GM12891 (cell line): ENCODE results near the gene TMC7.

Experiments
- DNase-seq: peaks from one replicate; pipeline ENCODE4 v3.0.0; 2011; ENCODE audit warnings: low spot score; ENCODE audit not compliant: insufficient read length
- FAIRE-seq: peaks from 2 replicates; lab custom pipeline; 2011; peaks lifted over from hg19 to GRCh38; lab: Jason Lieb, UNC
- PAX5 ChIP-seq: IDR thresholded peaks from 2 replicates; pipeline ENCODE4 v1.6.1; 2011; ENCODE audit warnings: low read length, moderate library complexity, mild to moderate bottlenecking; ENCODE audit not compliant: insufficient read depth, severe bottlenecking
- POLR2A ChIP-seq: IDR thresholded peaks from 2 replicates; pipeline ENCODE4 v1.6.1; 2011; ENCODE audit warnings: low read depth, low read length, control low read depth
- POLR2AphosphoS5 ChIP-seq: IDR thresholded peaks from 2 replicates; pipeline ENCODE4 v1.6.1; 2011; ENCODE audit warnings: low read depth, low read length, control low read depth
- POU2F2 ChIP-seq: IDR thresholded peaks from 2 replicates; pipeline ENCODE4 v1.6.1; 2011; ENCODE audit warnings: low read depth, mild to moderate bottlenecking, control low read depth, low read length, moderate library complexity
- SPI1 ChIP-seq: IDR thresholded peaks from 2 replicates; pipeline ENCODE4 v1.6.1; 2011; ENCODE audit warnings: low read depth, low read length, control low read depth
- TAF1 ChIP-seq: IDR thresholded peaks from 2 replicates; pipeline ENCODE4 v1.6.1; 2011; ENCODE audit warnings: low read depth, low read length, control low read depth

The TMC7 gene

GRCh38 chr16:19027416-19027815, 43.7 kb downstream of the TMC7 start:
- FAIRE-seq (no peak), DNase-seq (no peak)
- no peak for TF ChIP-seq POLR2AphosphoS5
- no peak for TF ChIP-seq SPI1
- TF ChIP-seq POLR2A = no peak
- no peak for TF ChIP-seq PAX5
- TF ChIP-seq TAF1 = no peak

DNA sequence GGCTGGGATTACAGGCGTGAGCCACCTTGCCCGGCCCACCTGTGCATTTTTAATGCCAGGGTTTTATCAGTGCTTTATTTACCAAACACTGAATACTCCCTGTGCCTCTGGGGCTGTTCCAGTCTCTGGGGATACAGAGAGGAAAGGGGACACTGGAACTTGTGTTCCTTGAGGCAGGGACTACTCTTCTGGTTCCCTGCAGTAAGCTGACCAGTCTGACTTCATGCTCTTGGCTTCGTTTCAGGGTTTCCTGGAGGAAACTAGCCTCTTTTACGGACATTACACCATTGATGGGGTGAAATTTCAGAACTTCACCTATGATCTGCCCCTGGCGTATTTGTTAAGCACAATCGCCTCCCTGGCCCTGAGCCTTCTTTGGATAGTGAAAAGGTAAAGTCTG, 46.2 kb downstream of the TMC7 start:
- DNase-seq = no peak
- FAIRE-seq = no peak
- no peak for TF ChIP-seq TAF1
- TF ChIP-seq PAX5 = no peak
- TF ChIP-seq SPI1 = no peak
- no peak for TF ChIP-seq POLR2AphosphoS5
- no peak for TF ChIP-seq POU2F2
- no peak for TF ChIP-seq POLR2A

DNA sequence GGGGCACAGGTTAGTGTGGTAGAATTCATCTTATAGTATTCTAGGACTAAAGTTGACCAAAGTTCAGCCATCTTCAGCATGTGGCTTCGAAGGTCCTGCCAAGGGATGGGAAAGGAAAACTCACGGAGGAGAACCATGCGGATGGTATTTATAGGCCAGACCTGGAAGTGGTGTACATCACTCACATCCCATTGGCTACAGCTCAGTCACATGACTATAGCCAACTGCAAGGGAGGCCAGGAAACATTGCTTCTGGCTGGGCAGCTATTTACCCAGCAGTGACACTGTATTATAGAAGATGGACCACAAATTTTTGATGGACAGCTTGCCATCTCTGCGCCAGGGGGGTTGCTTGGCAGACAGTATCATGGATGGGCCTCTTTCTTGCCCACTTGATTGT, 48.0 kb downstream of the TMC7 start:
- FAIRE-seq (no peak), DNase-seq (no peak)
- TF ChIP-seq POU2F2 (no peak), PAX5 (no peak), POLR2AphosphoS5 (no peak), POLR2A (no peak), SPI1 (no peak), TAF1 (no peak)

- no peak for DNase-seq
- TF ChIP-seq PAX5 = no peak
- TF ChIP-seq POLR2AphosphoS5 = no peak
- TF ChIP-seq POU2F2 = no peak
- no peak for TF ChIP-seq SPI1
- no peak for TF ChIP-seq POLR2A
- TF ChIP-seq TAF1 = no peak
- FAIRE-seq = no peak
Observed at GRCh38 chr16:19033761-19034160, 50.0 kb downstream of the TMC7 start.

GRCh38 chr16:19040400-19040799, 56.7 kb downstream of the TMC7 start:
- no peak for TF ChIP-seq POLR2A
- TF ChIP-seq POLR2AphosphoS5 = no peak
- no peak for TF ChIP-seq POU2F2
- TF ChIP-seq SPI1 = no peak
- TF ChIP-seq TAF1 = no peak
- TF ChIP-seq PAX5 = no peak
- no peak for DNase-seq

GRCh38 chr16:19044769-19045168, 61.0 kb downstream of the TMC7 start:
- FAIRE-seq (no peak), DNase-seq (no peak)
- TF ChIP-seq POLR2AphosphoS5 = no peak
- no peak for TF ChIP-seq TAF1
- TF ChIP-seq POLR2A = no peak
- no peak for TF ChIP-seq POU2F2
- TF ChIP-seq SPI1 = no peak
- TF ChIP-seq PAX5 = no peak

More at GRCh38 chr16:19040400-19040799, 56.7 kb downstream of the TMC7 start:
- no peak for FAIRE-seq

GRCh38 chr16:19046062-19046461, 62.3 kb downstream of the TMC7 start:
- no peak for DNase-seq
- TF ChIP-seq SPI1 = no peak
- TF ChIP-seq POLR2AphosphoS5 = no peak
- TF ChIP-seq TAF1 = no peak
- no peak for TF ChIP-seq POU2F2
- TF ChIP-seq POLR2A = no peak
- no peak for TF ChIP-seq PAX5
- no peak for FAIRE-seq

- FAIRE-seq = no peak
- no peak for DNase-seq
- TF ChIP-seq POU2F2 = no peak
- no peak for TF ChIP-seq PAX5
- TF ChIP-seq SPI1 = no peak
- no peak for TF ChIP-seq TAF1
Observed at GRCh38 chr16:19062706-19063105, 79.0 kb downstream of the TMC7 start.

- DNase-seq = no peak
- no peak for FAIRE-seq
- TF ChIP-seq POLR2AphosphoS5 (no peak), SPI1 (no peak), POLR2A (no peak), PAX5 (no peak), POU2F2 (no peak), TAF1 (no peak)
Observed at GRCh38 chr16:19066988-19067348, 83.2 kb downstream of the TMC7 start.
